ENCODE measurements around the gene MYO3A. TPM values are rescaled to one million over a fixed set of nuclear protein-coding genes. Genes with fewer than 3 reads are reported as not detected.

MYO3A gene
- total and polyA plus RNA-seq, 2 of the 4 experiments (the other 2 are of a cell fraction): not detected

DNA sequence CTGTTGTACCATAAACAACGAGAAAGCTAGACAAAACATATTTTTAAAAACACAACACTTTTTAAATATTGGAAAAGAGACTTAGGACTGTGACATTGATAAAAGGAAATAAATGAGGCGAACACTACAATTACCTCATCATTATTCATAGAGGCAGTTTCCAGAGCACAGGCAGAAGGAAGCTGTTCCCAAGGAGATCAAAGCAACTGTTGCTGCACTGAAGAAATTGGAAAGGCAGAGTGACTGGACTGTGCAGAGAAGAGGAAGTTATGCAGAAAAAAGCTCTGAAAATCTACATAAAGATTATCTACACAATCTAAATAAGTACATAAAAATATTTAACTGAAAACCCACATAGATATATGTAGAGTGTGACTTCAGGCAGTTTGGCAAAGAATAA lies 32.8 kb downstream of the MYO3A start:
- DNase-seq (no peak), ATAC-seq (ENCODE audit: low read depth) (no peak)
- Histone ChIP-seq H3K9ac (ENCODE audit: low read depth, low read length) (no peak overlapping the region), H4K5ac (ENCODE audit: low read depth, low read length) (no peak overlapping the region), H3K9me1 (ENCODE audit: insufficient read depth, low read length) (no peaks in the 10 kb centered on the region), H4K91ac (ENCODE audit: insufficient read depth, low read depth, low read length) (no peak overlapping the region), H3K4me2 (ENCODE audit: low read depth, low read length) (no peak overlapping the region), H3K36me3 (ENCODE audit: control insufficient read depth, insufficient read depth, low read length) (no peaks in the 10 kb centered on the region), H3K23ac (ENCODE audit: low read depth, low read length) (no peak overlapping the region), H3K27ac (ENCODE audit: insufficient read depth, low read length) (no peak overlapping the region), H2AK9ac (replicated peaks; ENCODE audit: low read depth, low read length, poor library complexity) (no peak overlapping the region), H2BK120ac (ENCODE audit: low read depth, low read length) (no peak overlapping the region), H3K14ac (replicated peaks; ENCODE audit: low read depth, low read length) (no peak overlapping the region), H4K20me1 (ENCODE audit: insufficient read depth, low read length) (no peaks in the 10 kb centered on the region), H3K9me3 (ENCODE audit: control insufficient read depth, insufficient read depth, low read length) (peaks cover 7% of the 10 kb centered on the region; the same call in 1 of the 2 replicates), H3K27me3 (ENCODE audit: control insufficient read depth, insufficient read depth, low read length) (no peaks in the 10 kb centered on the region), H3K18ac (ENCODE audit: low read depth, low read length) (no peak overlapping the region), H2AK5ac (ENCODE audit: low read depth, low read length) (no peak overlapping the region), H3K56ac (ENCODE audit: extremely low read depth, insufficient read depth, low read length) (no peak overlapping the region), H4K8ac (ENCODE audit: low read depth in 2 of 2, low read length in 2 of 2) (no peak overlapping the region), H2BK5ac (ENCODE audit: low read depth, low read length, poor library complexity, severe bottlenecking) (no peak overlapping the region), H2BK20ac (ENCODE audit: low read depth, low read length) (no peak overlapping the region), H2BK15ac (ENCODE audit: low read depth, low read length) (no peak overlapping the region), H3K4ac (ENCODE audit: low read depth, low read length) (no peak overlapping the region), H3K4me1 (ENCODE audit: control insufficient read depth, insufficient read depth, low read length) (no peaks in the 10 kb centered on the region), H2AFZ (replicated peaks; ENCODE audit: low read length, poor library complexity) (no peak overlapping the region), H3K4me3 (ENCODE audit: insufficient read depth, low read depth, low read length) (no peak overlapping the region), H3K79me1 (ENCODE audit: low read depth in 1 of 2, low read length in 2 of 2) (no peaks in the 10 kb centered on the region)
- no TSS peak for BruUV-seq (replicated peaks)
- ChIA-PET POLR2A (ENCODE audit: unreplicated experiment) (no interaction called here), CTCF (no interaction called here)
- TF ChIP-seq RCOR1 (IDR thresholded peaks at IDR 0.05; ENCODE audit: insufficient replicate concordance, low read length) (no peak), MAZ (IDR thresholded peaks at IDR 0.05; ENCODE audit: borderline replicate concordance, low read depth, low read length) (no peak), MAFK (IDR thresholded peaks at IDR 0.05; ENCODE audit: low read depth, low read length) (no peak), CEBPB (IDR thresholded peaks at IDR 0.05; ENCODE audit: low read depth, low read length) (no peak), NFE2L2 (IDR thresholded peaks at IDR 0.05; ENCODE audit: low read depth, low read length) (no peak), RFX5 (IDR thresholded peaks at IDR 0.05; ENCODE audit: low read depth, low read length) (no peak), MXI1 (IDR thresholded peaks at IDR 0.05; ENCODE audit: borderline replicate concordance, low read depth, low read length) (no peak), POLR2A (IDR thresholded peaks at IDR 0.05; ENCODE audit: low read depth, low read length) (no peak), BHLHE40 (IDR thresholded peaks at IDR 0.05; ENCODE audit: low read depth, low read length) (no peak), RAD21 (IDR thresholded peaks at IDR 0.05; ENCODE audit: low read length) (no peak)
- TF ChIP-seq, protein P1, sequence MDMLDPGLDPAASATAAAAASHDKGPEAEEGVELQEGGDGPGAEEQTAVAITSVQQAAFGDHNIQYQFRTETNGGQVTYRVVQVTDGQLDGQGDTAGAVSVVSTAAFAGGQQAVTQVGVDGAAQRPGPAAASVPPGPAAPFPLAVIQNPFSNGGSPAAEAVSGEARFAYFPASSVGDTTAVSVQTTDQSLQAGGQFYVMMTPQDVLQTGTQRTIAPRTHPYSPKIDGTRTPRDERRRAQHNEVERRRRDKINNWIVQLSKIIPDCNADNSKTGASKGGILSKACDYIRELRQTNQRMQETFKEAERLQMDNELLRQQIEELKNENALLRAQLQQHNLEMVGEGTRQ (IDR thresholded peaks at IDR 0.05; ENCODE audit: low read depth, low read length): no peak
- TF ChIP-seq, protein P2, sequence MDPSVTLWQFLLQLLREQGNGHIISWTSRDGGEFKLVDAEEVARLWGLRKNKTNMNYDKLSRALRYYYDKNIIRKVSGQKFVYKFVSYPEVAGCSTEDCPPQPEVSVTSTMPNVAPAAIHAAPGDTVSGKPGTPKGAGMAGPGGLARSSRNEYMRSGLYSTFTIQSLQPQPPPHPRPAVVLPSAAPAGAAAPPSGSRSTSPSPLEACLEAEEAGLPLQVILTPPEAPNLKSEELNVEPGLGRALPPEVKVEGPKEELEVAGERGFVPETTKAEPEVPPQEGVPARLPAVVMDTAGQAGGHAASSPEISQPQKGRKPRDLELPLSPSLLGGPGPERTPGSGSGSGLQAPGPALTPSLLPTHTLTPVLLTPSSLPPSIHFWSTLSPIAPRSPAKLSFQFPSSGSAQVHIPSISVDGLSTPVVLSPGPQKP (IDR thresholded peaks at IDR 0.05; ENCODE audit: borderline replicate concordance, low read depth, low read length): no peak
- TF ChIP-seq, protein P3, sequence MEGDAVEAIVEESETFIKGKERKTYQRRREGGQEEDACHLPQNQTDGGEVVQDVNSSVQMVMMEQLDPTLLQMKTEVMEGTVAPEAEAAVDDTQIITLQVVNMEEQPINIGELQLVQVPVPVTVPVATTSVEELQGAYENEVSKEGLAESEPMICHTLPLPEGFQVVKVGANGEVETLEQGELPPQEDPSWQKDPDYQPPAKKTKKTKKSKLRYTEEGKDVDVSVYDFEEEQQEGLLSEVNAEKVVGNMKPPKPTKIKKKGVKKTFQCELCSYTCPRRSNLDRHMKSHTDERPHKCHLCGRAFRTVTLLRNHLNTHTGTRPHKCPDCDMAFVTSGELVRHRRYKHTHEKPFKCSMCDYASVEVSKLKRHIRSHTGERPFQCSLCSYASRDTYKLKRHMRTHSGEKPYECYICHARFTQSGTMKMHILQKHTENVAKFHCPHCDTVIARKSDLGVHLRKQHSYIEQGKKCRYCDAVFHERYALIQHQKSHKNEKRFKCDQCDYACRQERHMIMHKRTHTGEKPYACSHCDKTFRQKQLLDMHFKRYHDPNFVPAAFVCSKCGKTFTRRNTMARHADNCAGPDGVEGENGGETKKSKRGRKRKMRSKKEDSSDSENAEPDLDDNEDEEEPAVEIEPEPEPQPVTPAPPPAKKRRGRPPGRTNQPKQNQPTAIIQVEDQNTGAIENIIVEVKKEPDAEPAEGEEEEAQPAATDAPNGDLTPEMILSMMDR (conservative IDR thresholded peaks at IDR 0.05; ENCODE audit: low read depth, low read length): no peak
- dilution Hi-C loops (cut with HindIII; ENCODE audit: low sequenced_read_pairs, unreplicated experiment) (no loop called here), in situ Hi-C loops (cut with MboI; ENCODE audit: low sequenced_read_pairs) (no loop called here), intact Hi-C loops (cut with micrococcal nuclease) (no loop called here)
- no CpG with 5 or more reads among the region's 2 CpGs for WGBS, 2 experiments (ENCODE audit: extremely low coverage in 2 of 2, insufficient read length in 1 of 2)
